T-helper 1 cell treated with Interleukin-12 subunit alpha and Interleukin-12 subunit beta and Interleukin-4 antibody, amounts not matched to agents 30 μg/mL and 1 μg/mL, for 36 hours (primary cell): ENCODE measurements around the gene MEF2D.

ENCODE experiments used
- H3K27ac Mint-ChIP-seq: one replicate; pipeline ENCODE4 v1.8.0; 2021; ENCODE audit warnings: mild to moderate bottlenecking, mixed read lengths
- H3K27me3 Mint-ChIP-seq: one replicate; pipeline ENCODE4 v1.8.0; 2021; ENCODE audit warnings: low read depth, mixed read lengths
- H3K36me3 Mint-ChIP-seq: one replicate; pipeline ENCODE4 v1.8.0; 2021; ENCODE audit warnings: low read depth, mixed read lengths
- H3K4me1 Mint-ChIP-seq: one replicate; pipeline ENCODE4 v1.8.0; 2021; ENCODE audit warnings: low read depth, mixed read lengths
- H3K4me3 Mint-ChIP-seq: one replicate; pipeline ENCODE4 v1.8.0; 2021; ENCODE audit warnings: mild to moderate bottlenecking, moderate library complexity, mixed read lengths
- H3K9me3 Mint-ChIP-seq: one replicate; pipeline ENCODE4 v1.8.0; 2021; ENCODE audit warnings: mixed read lengths

The MEF2D gene

GRCh38 chr1:156465747-156466365 is 34.7 kb downstream of the MEF2D start:
- H3K9me3 Mint-ChIP-seq: no peaks in the 10 kb centered on the region
- H3K4me1 Mint-ChIP-seq: peaks cover 3% of the 10 kb centered on the region
- H3K27me3 Mint-ChIP-seq: no peaks in the 10 kb centered on the region
- no peak overlapping the region for H3K4me3 Mint-ChIP-seq
- no peak overlapping the region for H3K27ac Mint-ChIP-seq
- peaks cover 24% of the 10 kb centered on the region for H3K36me3 Mint-ChIP-seq

DNA sequence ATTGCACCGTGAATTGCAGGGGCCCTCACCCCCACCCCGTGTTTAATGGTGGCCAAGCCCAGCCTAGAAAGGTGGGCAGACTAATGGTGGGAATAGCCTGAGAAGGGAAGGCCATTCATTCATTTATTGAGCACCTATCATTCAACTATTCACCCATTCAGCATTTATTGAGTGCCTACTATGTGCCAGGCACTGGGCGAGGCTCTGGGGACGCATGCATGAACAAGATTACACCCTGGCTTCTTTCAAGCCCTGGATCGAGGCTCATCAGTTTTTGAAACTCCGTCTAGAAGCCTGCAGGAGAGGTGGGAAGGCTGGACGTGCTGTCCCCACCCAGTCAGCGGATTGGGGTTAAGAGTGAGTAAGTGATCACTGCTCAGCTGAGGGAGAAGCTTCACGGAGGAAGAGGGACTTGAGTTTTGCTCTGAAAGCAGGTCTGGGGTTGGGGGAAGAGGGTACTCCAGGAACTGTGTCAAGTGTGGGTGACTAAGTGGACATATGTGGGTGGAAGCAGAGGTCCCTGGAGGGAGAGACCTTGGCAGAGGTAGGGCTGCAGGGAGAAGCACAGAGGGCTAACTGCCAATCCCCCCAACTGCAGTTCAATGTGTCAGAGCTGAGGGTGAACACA is 35.6 kb downstream of the MEF2D start:
- H3K36me3 Mint-ChIP-seq: peaks cover 24% of the 10 kb centered on the region
- no peaks in the 10 kb centered on the region for H3K9me3 Mint-ChIP-seq
- no peak overlapping the region for H3K4me3 Mint-ChIP-seq
- H3K27me3 Mint-ChIP-seq: no peaks in the 10 kb centered on the region
- H3K27ac Mint-ChIP-seq: no peak overlapping the region
- peaks cover 3% of the 10 kb centered on the region for H3K4me1 Mint-ChIP-seq

GRCh38 chr1:156464335-156464734 is 36.2 kb downstream of the MEF2D start:
- Mint-ChIP-seq H3K27me3 (no peaks in the 10 kb centered on the region), H3K27ac (no peak overlapping the region), H3K9me3 (no peaks in the 10 kb centered on the region), H3K4me3 (no peak overlapping the region), H3K4me1 (peaks cover 3% of the 10 kb centered on the region), H3K36me3 (peaks cover 24% of the 10 kb centered on the region)

GRCh38 chr1:156463874-156464273 is 36.7 kb downstream of the MEF2D start:
- no peaks in the 10 kb centered on the region for H3K27me3 Mint-ChIP-seq
- no peak overlapping the region for H3K27ac Mint-ChIP-seq
- H3K9me3 Mint-ChIP-seq: no peaks in the 10 kb centered on the region

DNA sequence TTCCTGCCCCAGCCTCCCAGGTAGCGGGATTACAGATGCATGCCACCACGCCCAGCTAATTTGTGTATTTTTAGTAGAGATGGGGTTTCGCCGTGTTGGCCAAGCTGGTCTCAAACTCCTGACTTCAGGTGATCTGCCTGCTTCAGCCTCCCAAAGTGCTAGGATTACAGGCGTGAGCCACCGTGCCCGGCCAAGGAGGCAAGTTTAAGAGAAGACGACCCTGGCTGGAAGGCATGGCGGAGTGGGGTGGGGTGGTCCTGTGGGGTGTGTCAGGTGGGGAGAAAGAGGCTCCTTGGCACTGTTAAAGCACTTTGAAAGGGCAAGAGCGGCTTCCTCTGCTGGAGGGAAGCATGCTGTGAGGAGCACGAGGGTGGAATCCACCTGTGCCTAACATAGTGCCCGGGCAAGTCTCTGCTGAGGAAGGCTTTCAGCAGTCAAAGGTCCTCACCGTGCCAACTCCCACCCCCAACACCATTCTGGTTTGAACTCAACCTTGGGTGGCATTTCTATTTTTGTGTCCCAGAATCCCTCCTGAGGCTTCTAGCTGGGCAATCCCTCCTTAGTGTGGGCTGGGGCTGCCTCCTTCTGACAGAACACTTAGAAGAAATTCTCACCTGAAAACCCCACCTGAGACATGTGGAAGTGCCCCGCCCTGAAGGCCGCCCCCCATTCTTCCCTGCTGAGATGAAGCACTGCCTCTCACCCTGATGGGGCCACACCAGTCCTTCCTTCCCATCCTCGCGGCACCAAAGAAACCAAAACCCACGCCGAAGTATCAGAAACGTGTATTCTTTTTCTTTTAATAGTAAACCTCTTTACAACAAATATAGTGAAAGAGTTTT is 37.4 kb downstream of the MEF2D start:
- no peaks in the 10 kb centered on the region for H3K9me3 Mint-ChIP-seq
- peaks cover 20% of the 10 kb centered on the region for H3K36me3 Mint-ChIP-seq
- no peaks in the 10 kb centered on the region for H3K4me1 Mint-ChIP-seq
- no peaks in the 10 kb centered on the region for H3K27me3 Mint-ChIP-seq
- H3K27ac Mint-ChIP-seq: no peak overlapping the region
- no peak overlapping the region for H3K4me3 Mint-ChIP-seq

More at GRCh38 chr1:156463874-156464273, 36.7 kb downstream of the MEF2D start:
- Mint-ChIP-seq H3K4me1 (peaks cover 2% of the 10 kb centered on the region), H3K36me3 (peaks cover 22% of the 10 kb centered on the region), H3K4me3 (no peak overlapping the region)

DNA sequence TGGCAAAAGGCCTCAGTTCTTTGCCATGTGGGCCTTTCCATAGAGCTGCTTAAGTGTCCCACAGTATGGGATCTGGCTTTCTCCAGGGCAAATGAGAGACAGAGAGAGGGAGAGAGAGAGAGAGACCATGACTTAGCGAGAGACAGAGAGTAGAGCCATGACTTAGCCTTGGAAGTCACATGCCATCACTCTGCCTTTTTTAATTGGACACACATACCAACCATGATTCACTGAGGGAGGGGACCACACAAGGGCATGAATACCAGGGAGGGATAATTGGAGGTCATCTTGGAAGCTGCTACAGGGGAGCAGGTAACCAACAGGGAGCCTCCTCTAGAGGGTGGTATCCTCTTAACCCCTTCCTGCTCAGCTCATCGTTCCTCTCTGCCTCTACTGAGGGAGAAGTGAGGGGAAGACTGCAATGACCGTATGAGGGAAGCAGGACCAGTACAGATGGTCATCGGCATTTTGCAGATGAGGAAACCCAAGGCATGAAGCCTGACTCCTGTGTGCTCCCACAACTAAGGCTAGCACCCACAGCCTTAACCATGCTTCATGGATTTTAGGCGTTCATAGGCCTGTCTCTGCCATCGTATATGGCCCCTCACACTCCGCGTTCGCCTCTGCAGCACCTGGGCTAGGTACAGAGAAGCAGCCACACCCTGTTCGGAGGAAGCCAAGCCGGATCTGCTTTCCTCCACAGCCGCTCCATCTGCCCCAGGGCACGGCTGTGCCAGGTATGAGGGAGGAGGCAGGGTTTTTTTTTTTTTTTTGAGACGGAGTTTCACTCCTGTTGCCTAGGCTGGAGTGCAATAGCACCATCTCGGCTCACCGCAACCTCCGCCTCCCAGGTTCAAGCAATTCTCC is 38.6 kb downstream of the MEF2D start:
- H3K27ac Mint-ChIP-seq: no peak overlapping the region
- no peaks in the 10 kb centered on the region for H3K9me3 Mint-ChIP-seq
- no peak overlapping the region for H3K4me3 Mint-ChIP-seq
- H3K27me3 Mint-ChIP-seq: no peaks in the 10 kb centered on the region
- peaks cover 2% of the 10 kb centered on the region for H3K4me1 Mint-ChIP-seq
- H3K36me3 Mint-ChIP-seq: peaks cover 16% of the 10 kb centered on the region

GRCh38 chr1:156461109-156461508 is 39.5 kb downstream of the MEF2D start:
- no peak overlapping the region for H3K4me3 Mint-ChIP-seq
- peaks cover 16% of the 10 kb centered on the region for H3K36me3 Mint-ChIP-seq
- H3K27ac Mint-ChIP-seq: no peak overlapping the region

DNA sequence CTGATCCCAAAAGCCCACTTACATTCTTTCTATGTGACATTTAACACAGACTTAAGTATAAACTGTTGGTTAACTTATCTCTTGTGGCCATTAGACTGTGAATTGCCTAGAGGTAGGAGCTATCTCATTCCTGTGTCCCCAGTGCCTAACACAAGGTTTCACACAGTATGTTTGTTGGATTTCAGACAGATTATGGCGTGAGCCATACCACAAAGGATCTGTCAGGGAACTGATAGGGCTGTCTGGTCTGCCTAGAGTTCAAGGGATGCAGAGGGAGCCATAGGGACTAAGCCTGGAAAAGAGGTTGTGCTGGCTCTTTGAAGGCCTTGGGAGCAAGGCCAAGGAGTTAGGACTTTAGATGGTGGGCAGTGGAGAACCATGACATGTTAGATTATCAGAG is 40.0 kb downstream of the MEF2D start:
- Mint-ChIP-seq H3K9me3 (no peaks in the 10 kb centered on the region), H3K27ac (no peak overlapping the region), H3K4me3 (no peak overlapping the region), H3K36me3 (peaks cover 14% of the 10 kb centered on the region), H3K27me3 (peaks cover 4% of the 10 kb centered on the region), H3K4me1 (peaks cover 11% of the 10 kb centered on the region)

More at GRCh38 chr1:156461109-156461508, 39.5 kb downstream of the MEF2D start:
- Mint-ChIP-seq H3K9me3 (no peaks in the 10 kb centered on the region), H3K27me3 (peaks cover 4% of the 10 kb centered on the region), H3K4me1 (peaks cover 11% of the 10 kb centered on the region)

- Mint-ChIP-seq H3K9me3 (no peaks in the 10 kb centered on the region), H3K27me3 (peaks cover 7% of the 10 kb centered on the region), H3K27ac (no peak overlapping the region), H3K4me3 (no peak overlapping the region), H3K4me1 (peaks cover 11% of the 10 kb centered on the region), H3K36me3 (peaks cover 4% of the 10 kb centered on the region)
Observed at GRCh38 chr1:156458181-156458503, 42.4 kb downstream of the MEF2D start.

- peaks cover 11% of the 10 kb centered on the region for H3K4me1 Mint-ChIP-seq
- peaks cover 13% of the 10 kb centered on the region for H3K27me3 Mint-ChIP-seq
- no peaks in the 10 kb centered on the region for H3K9me3 Mint-ChIP-seq
- H3K4me3 Mint-ChIP-seq: peak overlapping the region; percentile 90
- peaks cover 4% of the 10 kb centered on the region for H3K36me3 Mint-ChIP-seq
- H3K27ac Mint-ChIP-seq: peak overlapping the region; percentile 97
Observed at GRCh38 chr1:156456625-156457465, 43.7 kb downstream of the MEF2D start.

GRCh38 chr1:156455362-156455761 is 45.2 kb downstream of the MEF2D start:
- H3K27ac Mint-ChIP-seq: no peak overlapping the region
- no peaks in the 10 kb centered on the region for H3K36me3 Mint-ChIP-seq
- H3K4me3 Mint-ChIP-seq: no peak overlapping the region
- no peaks in the 10 kb centered on the region for H3K9me3 Mint-ChIP-seq
- H3K4me1 Mint-ChIP-seq: peaks cover 11% of the 10 kb centered on the region
- peaks cover 25% of the 10 kb centered on the region for H3K27me3 Mint-ChIP-seq

DNA sequence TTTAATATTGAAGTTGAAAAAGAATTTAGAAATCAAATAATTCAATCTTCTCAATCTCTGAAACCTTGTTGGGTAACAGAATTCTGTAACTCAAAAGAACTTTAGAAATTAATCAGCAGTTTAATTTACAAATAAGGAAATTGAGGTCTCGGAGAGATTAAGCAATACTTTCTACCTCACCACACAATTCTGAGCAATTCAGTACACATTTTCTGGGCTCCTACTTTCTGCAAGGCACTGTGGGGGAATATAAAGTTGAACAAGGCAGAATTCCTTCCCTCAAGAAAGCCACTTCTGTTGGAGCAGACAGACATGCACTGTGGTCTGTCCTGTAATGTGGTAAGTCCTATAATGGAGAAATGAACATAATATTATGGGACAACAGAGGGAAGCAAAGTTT is 47.7 kb downstream of the MEF2D start:
- H3K4me1 Mint-ChIP-seq: peaks cover 11% of the 10 kb centered on the region
- H3K27me3 Mint-ChIP-seq: peaks cover 40% of the 10 kb centered on the region
- H3K9me3 Mint-ChIP-seq: no peaks in the 10 kb centered on the region
- no peak overlapping the region for H3K4me3 Mint-ChIP-seq
- no peak overlapping the region for H3K27ac Mint-ChIP-seq
- H3K36me3 Mint-ChIP-seq: no peaks in the 10 kb centered on the region

DNA sequence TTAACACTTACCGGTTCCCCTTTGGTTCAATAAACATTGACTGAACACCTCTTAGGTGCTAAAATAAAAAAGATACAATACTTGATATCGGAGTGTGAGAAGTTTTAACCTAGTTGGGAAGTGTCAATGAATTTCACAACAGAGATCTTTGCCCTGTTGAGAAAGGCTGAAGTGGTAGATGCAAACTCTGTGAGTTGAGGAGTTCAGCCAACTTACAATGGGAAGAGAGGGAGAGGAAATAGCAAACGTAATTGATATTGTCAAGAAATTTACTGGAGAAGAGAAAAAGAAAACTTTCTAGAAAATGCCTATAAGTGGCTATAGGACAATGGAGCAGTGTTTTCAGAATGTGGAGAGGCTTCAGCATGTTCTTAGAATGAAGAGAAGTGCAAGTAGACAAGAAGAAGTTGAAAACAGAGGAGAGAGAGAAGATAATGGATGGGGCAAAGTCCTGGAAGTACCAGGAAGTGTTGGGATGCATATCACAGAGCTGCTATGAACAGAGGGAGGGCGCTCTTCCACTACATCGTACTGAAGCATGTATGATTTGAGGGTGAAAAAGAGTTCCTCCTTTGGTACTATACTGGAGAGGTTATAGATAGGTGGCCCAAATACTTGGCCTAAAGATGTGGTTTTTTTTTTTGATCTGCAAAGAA is 48.9 kb downstream of the MEF2D start:
- peaks cover 5% of the 10 kb centered on the region for H3K4me1 Mint-ChIP-seq
- no peaks in the 10 kb centered on the region for H3K36me3 Mint-ChIP-seq
- peaks cover 48% of the 10 kb centered on the region for H3K27me3 Mint-ChIP-seq
- H3K27ac Mint-ChIP-seq: no peak overlapping the region
- H3K4me3 Mint-ChIP-seq: no peak overlapping the region
- no peaks in the 10 kb centered on the region for H3K9me3 Mint-ChIP-seq
